Mesothelial cell of epicardium (in vitro differentiated cells): ENCODE results near the gene SLC45A1. TPM values are rescaled to one million over a fixed set of nuclear protein-coding genes. Genes with fewer than 3 reads are reported as not detected.

Experiments used
- DNase-seq, 2 experiments: peaks; one replicate each; pipeline ENCODE4 v3.0.0; 2021; ENCODE audit warnings: low spot score in 2 of 2; ENCODE audit not compliant: unreplicated experiment in 2 of 2
- H3K27ac Mint-ChIP-seq: 2 replicates; pipeline ENCODE4 v1.8.0; 2021; ENCODE audit warnings: mixed read lengths
- H3K27me3 Mint-ChIP-seq: 2 replicates; pipeline ENCODE4 v1.8.0; 2021; ENCODE audit warnings: low read depth, mixed read lengths
- H3K36me3 Mint-ChIP-seq: 2 replicates; pipeline ENCODE4 v1.8.0; 2021; ENCODE audit warnings: mixed read lengths
- H3K4me1 Mint-ChIP-seq: 2 replicates; pipeline ENCODE4 v1.8.0; 2021; ENCODE audit warnings: mixed read lengths
- H3K4me3 Mint-ChIP-seq: 2 replicates; pipeline ENCODE4 v1.8.0; 2021; ENCODE audit warnings: mild to moderate bottlenecking, moderate library complexity, mixed read lengths
- H3K9me3 Mint-ChIP-seq: 2 replicates; pipeline ENCODE4 v1.8.0; 2021; ENCODE audit warnings: mixed read lengths
- total RNA-seq: library from RNA; stranded (reverse); gene quantifications from 3 replicates; pipeline ENCODE4 v1.2.1, GENCODE V29; 2021
- TF ChIP-seq, protein P1 (sequence below): fragments of 200-600 bp; sonication (generic); IDR thresholded peaks from one replicate; pipeline ENCODE4 v1.5.0; 2021; ENCODE audit warnings: antibody characterized with exemption; ENCODE audit not compliant: unreplicated experiment

The SLC45A1 gene
- total RNA-seq, 1 donor from 2014 or later, result 4.9 TPM

DNA sequence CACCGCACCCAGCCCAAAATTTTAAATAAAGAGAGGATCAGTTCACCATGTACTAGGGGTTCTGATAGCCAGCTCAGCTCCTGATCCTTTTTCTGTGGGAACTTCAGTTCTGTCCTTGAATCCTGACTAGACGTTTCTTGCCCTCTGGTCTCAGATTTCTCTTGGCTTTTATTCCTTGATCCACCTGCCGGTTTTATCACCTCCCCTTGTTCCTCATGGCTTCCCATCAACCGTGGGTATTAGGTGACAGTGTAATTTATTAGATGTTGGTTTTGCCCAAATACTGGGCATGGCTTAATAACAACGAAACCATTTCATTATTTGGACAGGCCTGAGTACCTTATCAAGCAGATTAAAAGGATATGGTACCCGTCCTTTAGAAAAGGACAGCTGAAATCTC lies 22.5 kb downstream of the SLC45A1 start:
- DNase-seq, result no peak
- no peaks in the 10 kb centered on the region for H3K27me3 Mint-ChIP-seq
- H3K4me1 Mint-ChIP-seq, result peaks cover 13% of the 10 kb centered on the region
- TF ChIP-seq, protein P1, sequence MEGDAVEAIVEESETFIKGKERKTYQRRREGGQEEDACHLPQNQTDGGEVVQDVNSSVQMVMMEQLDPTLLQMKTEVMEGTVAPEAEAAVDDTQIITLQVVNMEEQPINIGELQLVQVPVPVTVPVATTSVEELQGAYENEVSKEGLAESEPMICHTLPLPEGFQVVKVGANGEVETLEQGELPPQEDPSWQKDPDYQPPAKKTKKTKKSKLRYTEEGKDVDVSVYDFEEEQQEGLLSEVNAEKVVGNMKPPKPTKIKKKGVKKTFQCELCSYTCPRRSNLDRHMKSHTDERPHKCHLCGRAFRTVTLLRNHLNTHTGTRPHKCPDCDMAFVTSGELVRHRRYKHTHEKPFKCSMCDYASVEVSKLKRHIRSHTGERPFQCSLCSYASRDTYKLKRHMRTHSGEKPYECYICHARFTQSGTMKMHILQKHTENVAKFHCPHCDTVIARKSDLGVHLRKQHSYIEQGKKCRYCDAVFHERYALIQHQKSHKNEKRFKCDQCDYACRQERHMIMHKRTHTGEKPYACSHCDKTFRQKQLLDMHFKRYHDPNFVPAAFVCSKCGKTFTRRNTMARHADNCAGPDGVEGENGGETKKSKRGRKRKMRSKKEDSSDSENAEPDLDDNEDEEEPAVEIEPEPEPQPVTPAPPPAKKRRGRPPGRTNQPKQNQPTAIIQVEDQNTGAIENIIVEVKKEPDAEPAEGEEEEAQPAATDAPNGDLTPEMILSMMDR, result no peak
- H3K36me3 Mint-ChIP-seq, result peaks cover 20% of the 10 kb centered on the region
- no peak overlapping the region for H3K27ac Mint-ChIP-seq
- peaks cover 4% of the 10 kb centered on the region for H3K9me3 Mint-ChIP-seq
- H3K4me3 Mint-ChIP-seq, result no peak overlapping the region

DNA sequence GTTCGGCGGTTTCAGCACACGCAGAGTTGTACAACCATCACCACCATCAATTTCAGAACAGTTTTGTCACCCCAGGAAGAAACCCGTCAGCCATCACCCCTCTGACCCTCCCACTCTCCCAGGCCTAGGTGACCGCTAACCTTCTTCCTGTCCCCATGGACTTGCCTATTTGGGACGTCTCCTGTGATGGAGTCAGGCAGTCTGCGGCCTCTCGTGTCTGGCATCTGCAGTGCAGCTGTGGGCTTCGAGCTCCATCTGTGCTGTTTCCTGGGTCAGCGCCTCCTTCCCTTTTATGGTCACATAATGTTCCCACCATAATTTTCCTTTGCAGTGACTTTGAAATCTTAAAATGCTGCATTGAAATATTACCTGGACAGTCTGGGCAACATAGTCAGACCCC lies 24.4 kb downstream of the SLC45A1 start:
- H3K36me3 Mint-ChIP-seq, result peaks cover 13% of the 10 kb centered on the region
- H3K9me3 Mint-ChIP-seq, result no peaks in the 10 kb centered on the region
- H3K4me3 Mint-ChIP-seq, result no peak overlapping the region
- DNase-seq, result no peak
- peaks cover 13% of the 10 kb centered on the region for H3K4me1 Mint-ChIP-seq
- TF ChIP-seq, protein P1, result no peak
- H3K27ac Mint-ChIP-seq, result no peak overlapping the region
- no peaks in the 10 kb centered on the region for H3K27me3 Mint-ChIP-seq

DNA sequence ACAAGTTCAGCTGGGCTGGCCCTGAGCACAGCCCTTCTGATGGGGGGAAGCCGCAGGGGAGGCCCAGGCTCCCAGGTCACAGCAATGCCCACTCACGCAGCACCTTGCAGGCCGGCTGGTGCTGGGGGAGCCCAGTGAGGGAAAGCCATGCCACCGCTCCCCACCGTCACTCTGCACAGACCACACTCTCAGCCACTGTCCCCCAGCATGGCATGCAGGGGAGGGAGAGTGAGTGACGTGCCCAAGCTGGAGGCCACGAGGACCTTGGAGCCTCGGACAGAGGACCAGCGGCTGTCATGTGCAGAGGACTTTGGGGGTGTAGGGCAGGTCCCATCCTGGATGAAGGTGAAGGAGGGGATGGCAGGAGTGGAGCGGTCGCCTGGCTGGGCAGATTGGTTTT lies 25.1 kb downstream of the SLC45A1 start:
- Mint-ChIP-seq H3K9me3 (no peaks in the 10 kb centered on the region), H3K4me1 (peaks cover 18% of the 10 kb centered on the region), H3K27ac (peak overlapping the region; percentile 76), H3K36me3 (peaks cover 10% of the 10 kb centered on the region), H3K27me3 (no peaks in the 10 kb centered on the region), H3K4me3 (peak overlapping the region; percentile 39)
- TF ChIP-seq, protein P1, result no peak
- no peak for DNase-seq

DNA sequence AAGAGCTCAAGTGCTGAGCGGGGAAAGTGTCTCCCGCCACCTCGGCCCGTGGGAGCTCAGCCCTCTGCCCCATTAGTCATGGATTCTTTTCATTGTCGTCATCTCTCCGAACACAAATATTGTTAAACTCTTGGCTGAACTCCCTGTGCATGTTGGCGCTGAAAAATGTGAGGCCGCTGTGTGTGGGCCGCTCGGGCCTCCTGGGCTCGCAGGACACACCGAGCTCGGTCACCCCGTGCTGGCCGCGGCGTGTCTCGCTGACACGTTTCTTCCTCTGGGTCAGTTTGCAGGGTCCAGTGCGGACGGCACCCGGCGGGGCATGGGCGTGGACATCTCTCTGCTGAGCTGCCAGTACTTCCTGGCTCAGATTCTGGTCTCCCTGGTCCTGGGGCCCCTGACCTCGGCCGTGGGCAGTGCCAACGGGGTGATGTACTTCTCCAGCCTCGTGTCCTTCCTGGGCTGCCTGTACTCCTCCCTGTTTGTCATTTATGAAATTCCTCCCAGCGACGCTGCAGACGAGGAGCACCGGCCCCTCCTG lies 25.6 kb downstream of the SLC45A1 start:
- H3K9me3 Mint-ChIP-seq, result no peaks in the 10 kb centered on the region
- H3K27me3 Mint-ChIP-seq, result no peaks in the 10 kb centered on the region
- TF ChIP-seq, protein P1, result no peak
- H3K36me3 Mint-ChIP-seq, result peaks cover 10% of the 10 kb centered on the region
- peak overlapping the region; percentile 76 for H3K27ac Mint-ChIP-seq
- H3K4me1 Mint-ChIP-seq, result peaks cover 18% of the 10 kb centered on the region
- H3K4me3 Mint-ChIP-seq, result peak overlapping the region; percentile 39
- DNase-seq, result no peak

DNA sequence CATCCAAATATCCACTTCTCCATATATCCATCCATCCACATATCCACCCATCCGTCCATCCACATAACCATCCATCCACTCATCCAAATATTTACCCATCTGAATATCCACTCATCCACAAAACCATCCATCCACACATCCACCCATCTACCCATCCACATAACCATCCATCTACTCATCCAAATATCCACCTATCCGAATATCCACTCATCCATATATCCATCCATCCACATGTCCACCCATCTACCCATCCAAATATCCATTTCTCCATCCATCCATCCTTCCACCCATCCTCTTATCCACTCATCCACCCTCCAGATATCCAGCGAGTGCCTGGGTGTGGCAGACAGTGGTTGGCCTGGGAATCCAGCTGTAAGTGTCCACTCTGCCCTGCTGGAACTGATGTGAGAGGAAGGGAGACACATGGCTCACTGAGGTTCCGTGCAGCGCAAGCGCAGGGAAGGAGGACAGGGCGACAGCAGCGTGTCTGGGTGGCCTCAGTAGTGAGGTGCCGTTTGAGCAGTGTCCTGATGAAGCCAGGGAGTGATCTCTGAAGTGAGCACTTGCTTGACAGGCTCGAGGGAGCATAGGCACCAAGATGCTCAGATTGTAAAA lies 27.1 kb downstream of the SLC45A1 start:
- Mint-ChIP-seq H3K27ac (no peak overlapping the region), H3K9me3 (no peaks in the 10 kb centered on the region), H3K4me1 (peaks cover 22% of the 10 kb centered on the region), H3K27me3 (no peaks in the 10 kb centered on the region), H3K36me3 (peaks cover 4% of the 10 kb centered on the region), H3K4me3 (no peak overlapping the region)
- no peak for DNase-seq
- TF ChIP-seq, protein P1, result no peak
